ENCODE data around the gene SCRN1.

- TF ChIP-seq CTCF (IDR thresholded peaks at IDR 0.05) (no peak), POLR2A (IDR thresholded peaks at IDR 0.05; ENCODE audit: low read depth) (no peak)
Measured at GRCh38 chr7:30027740-30028215, 38.2 kb upstream of the SCRN1 start.
